Mesodermal cell (in vitro differentiated cells): ENCODE data around the gene TTBK1.

Source experiments
- H3K27ac ChIP-seq: 2 replicates; pipeline ENCODE4 v1.7.0; 2013; ENCODE audit warnings: mild to moderate bottlenecking, low read depth, low read length, moderate library complexity; ENCODE audit not compliant: severe bottlenecking
- H3K36me3 ChIP-seq: 2 replicates; pipeline ENCODE4 v1.7.1; 2013; ENCODE audit warnings: mild to moderate bottlenecking, low read length, moderate library complexity; ENCODE audit not compliant: control insufficient read depth, insufficient read depth
- H3K4me1 ChIP-seq: one replicate; pipeline ENCODE4 v1.7.1; 2013; ENCODE audit warnings: mild to moderate bottlenecking, low read length; ENCODE audit not compliant: insufficient read depth, control insufficient read depth, poor library complexity, severe bottlenecking
- H3K4me3 ChIP-seq: 2 replicates; pipeline ENCODE4 v1.7.0; 2013; ENCODE audit warnings: low read length, control low read depth, mild to moderate bottlenecking; ENCODE audit not compliant: insufficient read depth, poor library complexity, severe bottlenecking; ENCODE audit errors: extremely low read depth
- H3K9me3 ChIP-seq: 2 replicates; pipeline ENCODE4 v1.7.1; 2013; ENCODE audit warnings: mild to moderate bottlenecking, low read length, moderate library complexity; ENCODE audit not compliant: control insufficient read depth
- WGBS, 2 experiments: methylation state at CpG; one replicate each; pipeline ENCODE4 v1.1.5; 2013; ENCODE audit warnings: missing lambda C conversion rate in 2 of 2; ENCODE audit not compliant: insufficient coverage in 2 of 2; 5-methylcytosine and 5-hydroxymethylcytosine counted together

TTBK1 gene

GRCh38 chr6:43255408-43256054 lies 12.2 kb downstream of the TTBK1 start:
- Histone ChIP-seq H3K27ac (no peak overlapping the region), H3K4me1 (peaks cover 3% of the 10 kb centered on the region), H3K36me3 (no peaks in the 10 kb centered on the region), H3K9me3 (no peaks in the 10 kb centered on the region), H3K4me3 (no peak overlapping the region)
- 87 to 90% methylated on average over 7 of the region's 11 CpGs for WGBS, 2 experiments

- H3K4me1 ChIP-seq, result peaks cover 3% of the 10 kb centered on the region
- WGBS, 2 experiments, result 88 to 96% methylated on average over 6 to 7 of the region's 9 CpGs
- no peaks in the 10 kb centered on the region for H3K36me3 ChIP-seq
- H3K27ac ChIP-seq, result no peak overlapping the region
- H3K4me3 ChIP-seq, result no peak overlapping the region
- no peaks in the 10 kb centered on the region for H3K9me3 ChIP-seq
Observed at GRCh38 chr6:43256670-43257366, 13.5 kb downstream of the TTBK1 start.

GRCh38 chr6:43257367-43258145 lies 14.3 kb downstream of the TTBK1 start:
- 85 to 88% methylated on average over 10 to 11 of the region's 12 CpGs for WGBS, 2 experiments
- H3K4me1 ChIP-seq, result peaks cover 3% of the 10 kb centered on the region
- H3K9me3 ChIP-seq, result no peaks in the 10 kb centered on the region
- no peak overlapping the region for H3K4me3 ChIP-seq
- H3K36me3 ChIP-seq, result no peaks in the 10 kb centered on the region
- no peak overlapping the region for H3K27ac ChIP-seq

GRCh38 chr6:43258180-43258579 lies 14.9 kb downstream of the TTBK1 start:
- H3K9me3 ChIP-seq, result no peaks in the 10 kb centered on the region
- 71 to 73% methylated on average over 2 to 3 of the region's 4 CpGs for WGBS, 2 experiments
- no peak overlapping the region for H3K27ac ChIP-seq
- H3K36me3 ChIP-seq, result no peaks in the 10 kb centered on the region
- no peak overlapping the region for H3K4me3 ChIP-seq
- H3K4me1 ChIP-seq, result peaks cover 3% of the 10 kb centered on the region

GRCh38 chr6:43258807-43259686 lies 15.8 kb downstream of the TTBK1 start:
- 94 to 95% methylated on average over 21 to 24 of the region's 30 CpGs for WGBS, 2 experiments
- no peaks in the 10 kb centered on the region for H3K9me3 ChIP-seq
- no peak overlapping the region for H3K4me3 ChIP-seq
- no peak overlapping the region for H3K27ac ChIP-seq
- H3K4me1 ChIP-seq, result peaks cover 3% of the 10 kb centered on the region
- no peaks in the 10 kb centered on the region for H3K36me3 ChIP-seq

GRCh38 chr6:43260791-43261190 lies 17.5 kb downstream of the TTBK1 start:
- Histone ChIP-seq H3K4me3 (no peak overlapping the region), H3K27ac (no peak overlapping the region), H3K4me1 (no peaks in the 10 kb centered on the region), H3K36me3 (no peaks in the 10 kb centered on the region), H3K9me3 (no peaks in the 10 kb centered on the region)
- 94 to 97% methylated on average over 2 to 3 of the region's 4 CpGs for WGBS, 2 experiments

- H3K36me3 ChIP-seq, result no peaks in the 10 kb centered on the region
- no peaks in the 10 kb centered on the region for H3K9me3 ChIP-seq
- WGBS, 2 experiments, result 82 to 100% methylated on average over 2 to 4 of the region's 5 CpGs
- H3K4me1 ChIP-seq, result no peaks in the 10 kb centered on the region
- H3K4me3 ChIP-seq, result no peak overlapping the region
- no peak overlapping the region for H3K27ac ChIP-seq
Observed at GRCh38 chr6:43261198-43261597, 17.9 kb downstream of the TTBK1 start.

- 86 to 94% methylated on average over 14 of the region's 14 CpGs for WGBS, 2 experiments
- Histone ChIP-seq H3K9me3 (no peaks in the 10 kb centered on the region), H3K36me3 (no peaks in the 10 kb centered on the region), H3K4me3 (no peak overlapping the region), H3K27ac (no peak overlapping the region), H3K4me1 (no peaks in the 10 kb centered on the region)
Observed at GRCh38 chr6:43262000-43262779, 18.9 kb downstream of the TTBK1 start.

- no peak overlapping the region for H3K27ac ChIP-seq
- no peak overlapping the region for H3K4me3 ChIP-seq
- H3K36me3 ChIP-seq, result no peaks in the 10 kb centered on the region
- peaks cover 3% of the 10 kb centered on the region for H3K4me1 ChIP-seq
- WGBS, 2 experiments, result 92% methylated on average over 35 to 37 of the region's 39 CpGs
- H3K9me3 ChIP-seq, result no peaks in the 10 kb centered on the region
Observed at GRCh38 chr6:43262780-43263313, 19.6 kb downstream of the TTBK1 start.
